ENCODE data around the gene RHD.

DNA sequence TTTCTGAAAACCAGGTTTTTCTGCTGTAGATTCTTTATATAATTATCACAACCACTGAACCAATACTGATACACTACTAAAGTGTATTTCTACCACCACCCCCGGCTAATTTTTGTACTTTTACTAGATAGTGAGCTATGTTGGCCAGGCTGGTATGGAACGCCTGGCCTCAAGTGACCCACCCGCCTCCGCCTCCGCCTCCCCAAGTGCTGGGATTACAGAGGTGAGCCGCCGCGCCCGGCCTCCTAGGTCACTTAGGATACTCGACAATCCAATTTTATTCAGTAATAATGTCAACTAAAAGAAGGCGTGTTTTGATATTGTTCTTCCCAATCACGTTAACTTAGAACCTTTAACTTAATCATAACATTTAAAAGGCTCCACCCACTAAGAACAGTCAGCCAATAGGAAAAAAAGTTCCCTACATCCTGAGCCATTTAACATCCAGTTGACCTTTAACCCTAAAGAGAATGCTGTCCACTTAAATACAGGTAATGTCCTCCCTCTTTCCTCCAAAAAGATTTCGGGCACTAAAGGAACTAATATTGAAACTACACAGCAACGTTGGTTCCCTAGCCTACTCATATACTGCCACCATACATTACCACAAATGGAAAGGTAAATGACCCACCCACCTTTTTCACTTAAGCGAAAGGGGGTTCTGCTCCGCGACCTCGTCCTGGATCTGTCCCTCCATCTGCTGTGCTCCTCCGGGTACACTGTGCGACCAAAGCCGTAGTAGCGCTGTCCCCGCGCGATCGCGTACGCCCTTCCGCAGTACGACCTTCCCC is 26.3 kb upstream of the RHD start:
- TF ChIP-seq CTCF (conservative IDR thresholded peaks at IDR 0.05 in 1 of 2, IDR thresholded peaks at IDR 0.05 in 1 of 2; ENCODE audit: extremely low read depth in 1 of 2, insufficient read depth in 1 of 2, low read depth in 1 of 2, low read length in 2 of 2) (no peak), EZH2 (IDR thresholded peaks at IDR 0.05; ENCODE audit: borderline replicate concordance, low read length) (no peak)

Data from mammary epithelial cell (primary cell).